NCI-H510A (cell line): ENCODE data around the gene NECTIN2.
A peak's percentile ranks its signal among the peaks of the same experiment; 100 is the strongest.
"Not testable (repeated sequence)": the region's sequence is repeated elsewhere in the genome, so short reads cannot be mapped to it uniquely, and the experiment has no call there.

Experiments used
- DNase-seq: peaks from one replicate; lab custom pipeline; 2025; lab: John Stamatoyannopoulos, UW

NECTIN2 gene

GRCh38 chr19:44851427-44851826, 5.3 kb downstream of the NECTIN2 start:
- DNase-seq, result no peak

DNA sequence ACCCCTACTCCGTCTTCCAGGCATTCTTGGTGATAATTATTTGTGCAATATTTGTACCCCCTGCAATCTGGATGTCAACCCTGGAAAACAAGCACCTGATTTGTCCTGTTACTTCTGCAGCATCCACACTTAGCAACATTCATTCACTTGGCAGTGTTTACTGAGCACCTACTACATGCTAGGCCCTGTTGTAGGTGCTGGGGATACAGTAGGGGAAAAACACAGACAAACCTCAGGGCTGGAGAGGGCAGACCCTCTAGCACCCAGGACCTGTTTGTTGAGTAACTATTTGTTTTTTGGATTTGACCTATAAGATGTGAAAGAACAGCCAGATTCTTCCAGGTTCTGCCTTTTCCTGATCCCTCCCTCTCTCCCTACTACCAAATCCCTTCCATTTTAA, 9.5 kb downstream of the NECTIN2 start:
- no peak for DNase-seq

DNA sequence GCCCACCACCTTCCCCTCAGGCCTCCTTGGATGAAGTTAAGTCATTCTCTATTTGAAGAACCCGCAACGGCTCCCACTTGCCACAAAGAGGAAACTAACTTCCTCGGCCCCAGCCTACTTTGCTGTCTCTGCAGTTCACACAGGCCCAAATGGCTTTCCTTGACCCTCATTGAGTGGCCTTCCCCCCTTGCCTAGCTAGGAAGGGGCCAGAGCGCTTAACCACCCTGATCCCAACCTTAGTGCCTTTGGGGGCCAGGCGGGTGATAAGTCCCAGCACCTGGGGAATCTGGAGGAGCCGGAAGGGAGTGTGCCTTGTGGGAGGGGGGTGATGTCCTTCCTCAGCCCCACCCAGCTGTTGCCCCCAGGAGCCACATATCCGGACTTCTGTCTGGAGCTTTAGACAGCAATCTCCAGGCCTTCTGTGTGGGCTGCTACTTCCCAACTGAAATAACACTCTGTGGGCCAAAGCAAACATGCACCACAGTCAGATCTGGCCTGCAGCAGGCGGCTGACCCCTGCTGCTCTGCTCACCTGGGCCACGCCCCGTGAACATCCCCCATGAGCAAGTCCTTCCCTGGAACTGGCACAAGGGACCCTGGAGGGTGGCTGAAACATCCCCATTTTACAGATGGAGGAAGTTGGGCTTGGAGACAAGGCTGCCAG, 10.5 kb downstream of the NECTIN2 start:
- DNase-seq, result no peak

- DNase-seq, result no peak
Measured at GRCh38 chr19:44857837-44858236, 11.7 kb downstream of the NECTIN2 start.

GRCh38 chr19:44861576-44861975, 15.5 kb downstream of the NECTIN2 start:
- DNase-seq, result not testable (repeated sequence)

GRCh38 chr19:44863990-44864389, 17.9 kb downstream of the NECTIN2 start:
- no peak for DNase-seq

DNA sequence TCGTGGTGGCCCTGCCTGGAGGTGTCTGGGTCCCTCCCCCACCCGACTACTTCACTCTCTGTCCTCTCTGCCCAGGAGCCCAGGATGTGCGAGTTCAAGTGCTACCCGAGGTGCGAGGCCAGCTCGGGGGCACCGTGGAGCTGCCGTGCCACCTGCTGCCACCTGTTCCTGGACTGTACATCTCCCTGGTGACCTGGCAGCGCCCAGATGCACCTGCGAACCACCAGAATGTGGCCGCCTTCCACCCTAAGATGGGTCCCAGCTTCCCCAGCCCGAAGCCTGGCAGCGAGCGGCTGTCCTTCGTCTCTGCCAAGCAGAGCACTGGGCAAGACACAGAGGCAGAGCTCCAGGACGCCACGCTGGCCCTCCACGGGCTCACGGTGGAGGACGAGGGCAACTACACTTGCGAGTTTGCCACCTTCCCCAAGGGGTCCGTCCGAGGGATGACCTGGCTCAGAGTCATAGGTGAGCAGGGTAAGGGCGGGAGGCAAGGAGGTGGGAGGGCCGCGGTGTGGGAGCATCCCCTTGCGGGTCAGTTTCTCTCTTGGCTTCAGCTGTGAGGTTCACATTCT, 19.2 kb downstream of the NECTIN2 start:
- DNase-seq, result no peak

DNA sequence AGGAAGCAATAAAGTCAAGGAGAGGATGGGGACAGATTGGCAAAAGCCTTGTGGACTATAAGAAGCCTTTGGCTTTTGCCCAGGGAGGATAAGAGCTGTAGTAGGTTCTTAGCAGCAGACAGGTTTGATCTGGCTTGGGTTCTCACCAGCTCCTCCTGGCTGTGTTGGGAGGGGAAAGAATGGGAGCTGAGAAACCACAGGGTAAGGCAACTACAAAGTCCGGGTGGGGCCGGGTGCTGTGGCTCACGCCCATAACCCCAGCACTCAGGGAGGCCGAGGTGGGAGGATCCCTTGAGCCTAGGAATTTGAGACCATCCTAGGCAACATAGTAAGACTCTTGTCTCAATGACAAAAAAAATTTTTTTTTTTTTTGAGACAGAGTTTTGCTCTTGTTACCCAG, 20.6 kb downstream of the NECTIN2 start:
- no peak for DNase-seq

DNA sequence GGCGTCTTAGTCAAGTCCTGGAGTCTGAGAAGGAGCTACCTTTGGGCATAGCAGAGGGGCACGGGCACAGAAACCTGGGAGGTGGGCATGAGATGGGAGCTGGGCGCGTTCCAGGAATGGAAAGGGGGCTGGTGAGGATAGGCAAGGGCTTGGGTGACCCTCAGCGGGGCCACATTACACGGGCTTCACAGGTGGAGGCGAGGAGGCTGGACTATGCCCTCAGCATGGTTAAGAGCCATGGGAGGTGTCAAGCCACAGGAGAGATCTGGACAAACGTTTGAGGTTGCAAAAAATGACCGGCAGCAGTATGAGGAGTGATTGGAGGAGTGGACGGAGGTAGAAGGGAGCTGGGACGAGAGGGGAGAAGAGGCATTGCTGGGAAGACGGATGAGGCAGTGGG, 21.5 kb downstream of the NECTIN2 start:
- DNase-seq, result no peak

DNA sequence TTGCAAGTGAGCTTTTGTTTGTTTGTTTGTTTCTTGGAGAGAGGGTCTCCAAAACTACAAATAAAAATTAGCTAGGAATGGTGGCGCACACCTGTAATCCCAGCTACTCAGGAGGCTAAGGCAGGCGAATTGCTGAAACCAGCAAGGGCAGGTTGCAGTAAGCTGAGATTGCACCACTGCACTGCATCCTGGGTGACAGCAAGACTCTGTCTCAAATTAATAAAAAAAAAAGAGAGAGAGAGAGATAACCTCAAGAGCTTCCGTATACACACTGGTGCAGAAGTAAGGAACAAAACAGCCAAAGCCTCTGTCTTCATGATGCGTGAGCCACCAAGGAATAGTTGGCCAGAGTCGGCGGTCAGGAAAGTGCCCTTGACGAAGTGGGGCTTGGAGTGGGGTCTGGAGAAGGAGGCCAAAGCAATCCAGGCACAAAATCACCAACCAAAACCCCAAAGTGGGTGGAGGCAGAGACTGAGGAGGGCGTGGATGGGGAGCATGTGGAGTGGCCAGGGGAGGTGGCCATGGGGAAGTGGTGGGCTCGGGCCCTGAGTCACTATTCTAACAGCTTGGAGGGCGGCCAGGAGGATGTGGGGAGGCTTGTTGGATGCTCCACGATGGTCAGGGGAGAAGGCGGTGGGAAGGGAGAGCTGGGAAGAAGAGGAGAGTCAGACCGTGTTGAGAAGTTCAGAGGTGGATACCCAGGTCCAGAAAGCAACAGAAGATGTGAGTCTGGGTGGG, 23.8 kb downstream of the NECTIN2 start:
- DNase-seq, result no peak

GRCh38 chr19:44871809-44872208, 25.7 kb downstream of the NECTIN2 start:
- no peak for DNase-seq

DNA sequence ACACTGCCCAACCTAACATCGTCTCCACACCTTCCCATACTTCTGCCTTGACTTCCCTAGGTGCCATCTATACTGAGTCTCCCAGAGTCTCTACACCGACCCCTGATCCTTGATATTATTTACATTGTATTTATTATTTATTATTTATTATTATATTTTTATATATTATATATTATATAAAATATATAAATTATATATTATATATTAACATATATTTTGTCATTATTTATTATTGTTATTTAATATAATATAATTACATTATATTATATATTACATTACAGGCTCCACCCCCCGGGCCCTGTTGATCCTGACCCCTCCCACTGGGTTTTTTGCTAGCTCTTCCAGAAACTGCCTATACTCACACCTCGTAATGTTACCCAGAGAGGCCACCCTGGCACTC, 26.6 kb downstream of the NECTIN2 start:
- DNase-seq, result no peak

DNA sequence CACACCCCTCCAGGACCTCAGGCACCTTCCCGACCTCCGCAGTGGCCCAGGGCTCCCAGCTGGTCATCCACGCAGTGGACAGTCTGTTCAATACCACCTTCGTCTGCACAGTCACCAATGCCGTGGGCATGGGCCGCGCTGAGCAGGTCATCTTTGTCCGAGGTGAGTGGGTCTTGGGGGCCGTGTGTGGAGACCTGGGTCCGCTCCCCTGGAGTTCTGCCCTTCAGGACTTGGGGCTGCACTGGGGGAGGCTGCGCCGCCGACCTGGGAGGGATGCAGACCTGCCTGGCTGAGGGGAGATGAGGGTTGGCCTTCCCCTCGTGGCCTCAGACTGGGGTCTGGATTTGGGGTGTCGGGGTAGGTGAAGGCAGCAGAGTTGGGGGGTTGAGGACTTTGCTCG, 28.2 kb downstream of the NECTIN2 start:
- DNase-seq, result no peak

DNA sequence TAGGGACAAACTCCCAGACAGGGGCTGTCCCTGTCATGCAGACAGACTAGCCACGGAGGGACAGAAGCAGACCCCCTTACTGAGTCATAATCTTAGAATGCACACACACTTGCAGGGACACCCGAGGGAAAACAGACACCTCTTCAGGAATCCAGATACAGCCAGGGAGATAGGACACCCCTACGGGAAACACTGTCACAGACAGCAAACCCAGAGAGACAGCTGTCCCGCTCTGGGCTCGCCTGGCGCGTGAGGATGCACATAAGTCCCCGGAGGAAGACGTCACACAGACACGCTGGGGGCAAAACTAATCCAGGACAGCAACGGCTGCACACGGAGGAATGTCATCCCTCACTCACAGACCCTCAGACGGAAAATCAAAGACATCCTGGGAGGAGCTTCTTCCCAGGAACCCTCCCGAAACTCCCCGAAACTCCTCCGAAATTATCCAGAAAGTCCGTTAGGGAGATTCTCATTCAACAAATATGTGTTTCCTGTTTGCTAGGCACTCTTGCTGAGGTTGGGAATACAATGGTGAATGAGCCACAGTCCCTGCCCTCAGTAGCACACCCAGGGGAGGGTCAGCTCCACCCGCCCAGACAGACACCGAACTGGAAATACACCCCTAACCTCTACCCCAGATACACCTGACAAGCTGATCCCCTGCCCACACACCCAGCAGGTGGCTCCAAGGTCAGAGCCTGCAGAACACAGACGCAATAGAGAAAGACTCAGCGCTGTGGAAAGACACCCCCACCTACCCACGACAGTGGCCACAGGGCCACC, 29.8 kb downstream of the NECTIN2 start:
- no peak for DNase-seq

- peak; percentile 41 for DNase-seq
Measured at GRCh38 chr19:44876930-44877535, 30.9 kb downstream of the NECTIN2 start.

GRCh38 chr19:44878120-44878865, 32.2 kb downstream of the NECTIN2 start:
- DNase-seq, result no peak

GRCh38 chr19:44879309-44880065, 33.4 kb downstream of the NECTIN2 start:
- no peak for DNase-seq

DNA sequence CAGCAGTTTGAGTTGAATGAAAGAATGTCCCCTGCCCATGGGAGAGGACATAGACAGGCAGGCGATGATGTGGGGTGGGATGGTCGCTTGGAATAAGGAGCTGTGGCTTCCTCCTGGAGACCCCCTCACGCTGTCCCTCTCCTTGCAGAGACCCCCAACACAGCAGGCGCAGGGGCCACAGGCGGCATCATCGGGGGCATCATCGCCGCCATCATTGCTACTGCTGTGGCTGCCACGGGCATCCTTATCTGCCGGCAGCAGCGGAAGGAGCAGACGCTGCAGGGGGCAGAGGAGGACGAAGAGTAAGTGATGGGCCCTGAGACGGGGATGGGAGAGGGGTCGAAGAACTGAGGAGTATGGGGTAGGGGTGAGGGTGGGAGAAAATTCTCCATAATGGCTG, 36.0 kb downstream of the NECTIN2 start:
- DNase-seq, result no peak

DNA sequence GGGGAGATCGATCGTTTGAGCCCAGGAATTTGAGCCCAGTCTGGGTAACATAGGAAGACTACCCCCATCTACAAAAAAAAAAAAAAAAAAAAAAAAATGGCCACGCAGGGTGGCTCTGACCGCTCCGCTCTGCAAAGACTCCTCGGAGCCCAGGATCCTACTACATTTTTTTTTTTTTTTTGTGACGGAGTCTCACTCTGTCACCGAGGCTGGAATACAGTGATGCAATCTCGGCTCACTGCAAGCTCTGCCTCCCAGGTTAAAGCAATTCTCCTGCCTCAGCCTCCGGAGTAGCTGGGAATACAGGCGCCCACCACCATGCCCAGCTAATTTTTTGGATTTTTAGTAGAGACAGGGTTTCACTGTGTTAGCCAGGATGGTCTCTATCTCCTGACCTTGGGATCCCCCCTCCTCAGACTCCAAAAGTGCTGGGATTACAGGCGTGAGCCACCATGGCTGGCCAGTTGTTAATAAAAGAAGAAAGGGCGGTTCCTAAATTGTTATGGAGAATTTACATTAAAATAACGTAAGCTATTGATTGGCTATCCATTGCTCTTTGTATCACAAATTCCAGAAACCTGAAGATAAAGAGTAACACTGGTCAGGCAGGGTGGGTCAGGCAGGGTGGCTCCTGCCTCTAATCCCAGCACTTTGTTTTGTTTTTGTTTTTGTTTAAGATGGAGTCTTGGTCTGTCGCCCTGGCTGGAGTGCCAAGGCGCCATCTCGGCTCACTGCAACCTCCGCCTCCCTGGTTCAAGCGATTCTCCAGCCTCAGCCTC, 36.7 kb downstream of the NECTIN2 start:
- not testable (repeated sequence) for DNase-seq

DNA sequence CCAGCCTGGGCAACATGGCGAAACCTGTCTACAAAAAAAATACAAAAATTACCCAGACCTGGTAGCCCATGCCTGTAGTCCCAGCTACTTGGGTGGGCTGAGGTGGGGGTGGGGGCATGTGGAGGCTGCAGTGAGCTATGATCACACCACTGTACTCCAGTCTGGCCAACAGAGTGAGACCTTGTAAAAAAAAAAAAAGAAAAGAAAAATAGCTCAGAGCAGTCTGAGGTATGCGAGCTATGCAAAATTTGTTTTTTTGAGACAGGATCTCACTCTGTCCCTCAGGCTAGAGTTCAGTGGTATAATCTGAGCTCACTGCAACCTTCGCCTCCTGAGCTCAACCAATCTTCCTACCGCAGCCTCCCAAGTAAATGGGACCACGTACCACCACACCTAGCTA, 37.8 kb downstream of the NECTIN2 start:
- no peak for DNase-seq
